ENCODE data around the gene USP5. TPM values are rescaled to one million over a fixed set of nuclear protein-coding genes. Genes with fewer than 3 reads are reported as not detected.
A peak's percentile ranks its signal among the peaks of the same experiment; 100 is the strongest.

The USP5 gene
- total RNA-seq, 2 donors from 2014 or later = 120 to 257 TPM

DNA sequence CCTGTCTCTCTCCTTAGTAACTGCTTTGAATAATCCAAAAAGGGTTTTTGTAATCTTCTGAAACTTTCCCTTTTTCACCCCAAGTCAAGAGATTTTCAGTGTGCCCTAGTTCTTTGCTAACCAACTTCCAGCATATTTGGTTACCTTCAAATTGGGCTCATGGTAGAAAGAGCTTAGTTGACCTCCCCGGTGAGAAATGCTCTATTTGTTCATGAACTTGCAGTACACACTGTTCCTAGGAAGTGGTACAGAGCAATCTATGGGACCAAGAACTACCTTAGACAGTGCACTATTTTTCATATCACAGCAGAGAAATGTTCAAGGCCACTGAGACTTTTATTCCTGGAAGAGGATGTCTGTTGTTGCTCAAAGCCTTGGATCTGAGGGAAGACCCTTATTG lies 1.7 kb downstream of the USP5 start:
- WGBS, 2 experiments (ENCODE audit: insufficient coverage in 1 of 2, insufficient read length in 1 of 2) = 100% methylated on average over 1 of the region's 1 CpG
- peak overlapping the region; percentile 54 for H3K9ac ChIP-seq (ENCODE audit: extremely low read depth, low read length, poor library complexity, severe bottlenecking)
- Mint-ChIP-seq H3K4me3 (peak overlapping the region; percentile 88), H3K4me1 (peaks cover 25% of the 10 kb centered on the region), H3K27ac (peak overlapping the region; percentile 98), H3K36me3 (ENCODE audit: low read depth) (peaks cover 50% of the 10 kb centered on the region), H3K27me3 (ENCODE audit: insufficient read depth) (no peaks in the 10 kb centered on the region), H3K9me3 (no peaks in the 10 kb centered on the region)
- no peaks in the 10 kb centered on the region for H3K9me3 ChIP-seq (ENCODE audit: control insufficient read depth, low read length)
- H3K27me3 ChIP-seq (ENCODE audit: control insufficient read depth, insufficient read depth, low read length, poor library complexity, severe bottlenecking) = no peaks in the 10 kb centered on the region
- TF ChIP-seq, protein P1, sequence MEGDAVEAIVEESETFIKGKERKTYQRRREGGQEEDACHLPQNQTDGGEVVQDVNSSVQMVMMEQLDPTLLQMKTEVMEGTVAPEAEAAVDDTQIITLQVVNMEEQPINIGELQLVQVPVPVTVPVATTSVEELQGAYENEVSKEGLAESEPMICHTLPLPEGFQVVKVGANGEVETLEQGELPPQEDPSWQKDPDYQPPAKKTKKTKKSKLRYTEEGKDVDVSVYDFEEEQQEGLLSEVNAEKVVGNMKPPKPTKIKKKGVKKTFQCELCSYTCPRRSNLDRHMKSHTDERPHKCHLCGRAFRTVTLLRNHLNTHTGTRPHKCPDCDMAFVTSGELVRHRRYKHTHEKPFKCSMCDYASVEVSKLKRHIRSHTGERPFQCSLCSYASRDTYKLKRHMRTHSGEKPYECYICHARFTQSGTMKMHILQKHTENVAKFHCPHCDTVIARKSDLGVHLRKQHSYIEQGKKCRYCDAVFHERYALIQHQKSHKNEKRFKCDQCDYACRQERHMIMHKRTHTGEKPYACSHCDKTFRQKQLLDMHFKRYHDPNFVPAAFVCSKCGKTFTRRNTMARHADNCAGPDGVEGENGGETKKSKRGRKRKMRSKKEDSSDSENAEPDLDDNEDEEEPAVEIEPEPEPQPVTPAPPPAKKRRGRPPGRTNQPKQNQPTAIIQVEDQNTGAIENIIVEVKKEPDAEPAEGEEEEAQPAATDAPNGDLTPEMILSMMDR (conservative IDR thresholded peaks at IDR 0.05) = no peak
- no peak for DNase-seq
- H3K27ac ChIP-seq (ENCODE audit: low read depth, low read length) = no peak overlapping the region
- peaks cover 2% of the 10 kb centered on the region for H3K4me1 ChIP-seq (ENCODE audit: control insufficient read depth, insufficient read depth, low read length)
- H3K4me3 ChIP-seq (ENCODE audit: low read length) = peak overlapping the region; percentile 92
- H3K36me3 ChIP-seq (ENCODE audit: control insufficient read depth, insufficient read depth, low read length) = peaks cover 54% of the 10 kb centered on the region

DNA sequence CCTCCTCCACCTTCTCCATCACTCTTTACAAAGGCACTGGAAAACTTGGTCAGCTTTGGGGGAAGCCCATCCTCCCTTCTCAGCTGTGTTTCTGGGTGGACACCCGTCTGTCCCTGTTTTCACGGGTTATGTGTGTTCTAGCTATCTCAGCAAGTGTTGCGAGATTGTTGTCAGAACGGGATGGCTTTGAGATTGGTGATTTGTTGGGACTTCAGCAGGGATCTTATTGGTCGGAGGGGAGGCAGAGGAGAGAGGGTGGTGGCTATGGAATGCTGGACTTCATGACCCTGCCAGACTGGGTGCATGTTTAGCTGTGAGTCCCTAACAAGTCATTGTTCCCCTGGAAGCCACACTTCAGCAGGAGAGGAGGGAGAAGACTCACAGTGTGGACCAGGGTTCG lies 2.1 kb downstream of the USP5 start:
- Mint-ChIP-seq H3K36me3 (ENCODE audit: low read depth) (peaks cover 51% of the 10 kb centered on the region), H3K4me1 (peaks cover 25% of the 10 kb centered on the region), H3K4me3 (peak overlapping the region; percentile 88), H3K9me3 (no peaks in the 10 kb centered on the region), H3K27ac (peak overlapping the region; percentile 14), H3K27me3 (ENCODE audit: insufficient read depth) (no peaks in the 10 kb centered on the region)
- Histone ChIP-seq H3K27me3 (ENCODE audit: control insufficient read depth, insufficient read depth, low read length, poor library complexity, severe bottlenecking) (no peaks in the 10 kb centered on the region), H3K27ac (ENCODE audit: low read depth, low read length) (no peak overlapping the region), H3K4me3 (ENCODE audit: low read length) (peak overlapping the region; percentile 92), H3K9ac (ENCODE audit: extremely low read depth, low read length, poor library complexity, severe bottlenecking) (no peak overlapping the region), H3K9me3 (ENCODE audit: control insufficient read depth, low read length) (no peaks in the 10 kb centered on the region), H3K4me1 (ENCODE audit: control insufficient read depth, insufficient read depth, low read length) (peaks cover 2% of the 10 kb centered on the region), H3K36me3 (ENCODE audit: control insufficient read depth, insufficient read depth, low read length) (peaks cover 54% of the 10 kb centered on the region)
- 81 to 89% methylated on average over 5 to 6 of the region's 6 CpGs for WGBS, 2 experiments (ENCODE audit: insufficient coverage in 1 of 2, insufficient read length in 1 of 2)
- TF ChIP-seq, protein P1 (conservative IDR thresholded peaks at IDR 0.05) = no peak
- no peak for DNase-seq

DNA sequence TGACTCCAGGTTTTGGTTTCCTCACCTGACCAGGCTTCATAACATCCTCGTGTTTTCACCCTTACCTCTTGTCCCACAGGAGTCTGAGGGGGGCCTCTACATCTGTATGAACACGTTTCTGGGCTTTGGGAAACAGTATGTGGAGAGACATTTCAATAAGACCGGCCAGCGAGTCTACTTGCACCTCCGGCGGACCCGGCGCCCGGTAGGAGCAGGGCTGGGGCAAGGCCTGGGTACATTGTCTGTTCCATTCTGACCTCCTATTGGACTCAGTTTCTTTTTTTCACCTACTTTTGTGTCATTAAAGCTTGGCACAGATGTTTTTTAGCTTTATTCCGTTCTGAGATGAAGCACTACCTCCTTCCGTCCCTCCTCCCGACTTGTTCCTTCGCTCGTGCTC lies 3.4 kb downstream of the USP5 start:
- H3K4me1 Mint-ChIP-seq = peaks cover 20% of the 10 kb centered on the region
- TF ChIP-seq, protein P1 (conservative IDR thresholded peaks at IDR 0.05) = no peak
- no peak for DNase-seq

More for the DNA sequence above, 3.4 kb downstream of the USP5 start:
- Mint-ChIP-seq H3K9me3 (no peaks in the 10 kb centered on the region), H3K36me3 (ENCODE audit: low read depth) (peaks cover 55% of the 10 kb centered on the region), H3K27me3 (ENCODE audit: insufficient read depth) (no peaks in the 10 kb centered on the region), H3K4me3 (no peak overlapping the region), H3K27ac (peak overlapping the region; percentile 26)
- Histone ChIP-seq H3K4me3 (ENCODE audit: low read length) (no peak overlapping the region), H3K27ac (ENCODE audit: low read depth, low read length) (no peak overlapping the region), H3K9me3 (ENCODE audit: control insufficient read depth, low read length) (no peaks in the 10 kb centered on the region), H3K36me3 (ENCODE audit: control insufficient read depth, insufficient read depth, low read length) (peaks cover 51% of the 10 kb centered on the region), H3K4me1 (ENCODE audit: control insufficient read depth, insufficient read depth, low read length) (peaks cover 2% of the 10 kb centered on the region), H3K9ac (ENCODE audit: extremely low read depth, low read length, poor library complexity, severe bottlenecking) (no peak overlapping the region), H3K27me3 (ENCODE audit: control insufficient read depth, insufficient read depth, low read length, poor library complexity, severe bottlenecking) (no peaks in the 10 kb centered on the region)
- 93 to 97% methylated on average over 11 to 14 of the region's 14 CpGs for WGBS, 2 experiments (ENCODE audit: insufficient coverage in 1 of 2, insufficient read length in 1 of 2)
